HepG2 (cell line): Measurements from ENCODE around the gene UMPS. TPM values are rescaled to one million over a fixed set of nuclear protein-coding genes. Genes with fewer than 3 reads are reported as not detected.

Source experiments
- ATAC-seq: fragments of 200-7000 bp; cut with Tn5 transposase; 3 replicates; pipeline ENCODE4 v1.9.1; 2020; ENCODE audit warnings: mild to moderate bottlenecking, moderate library complexity
- BruUV-seq: library from RNA; stranded (reverse); fragments of 400-500 nt; replicated peaks from 2 replicates; lab custom pipeline; 2021; lab: Mats Ljungman, UMichigan
- CTCF ChIA-PET: fragments of 300-600 bp; formaldehyde crosslinking; extraction: SDS; loops from one replicate; lab custom pipeline; 2021; ENCODE audit warnings: low total read pairs, inconsistent platforms, low intra/inter-chr PET ratio; lab: Yijun Ruan, JAX
- POLR2A ChIA-PET: fragments of 350-600 bp; sonication (Branson Sonifier 250); formaldehyde crosslinking; loops from one replicate; lab custom pipeline; 2020; ENCODE audit warnings: antibody characterized with exemption, inconsistent platforms; lab: Yijun Ruan, JAX
- DNase-seq: peaks from one replicate; pipeline ENCODE4 v3.0.0-alpha.2; 2015; ENCODE audit warnings: low spot score
- FAIRE-seq: peaks from 3 replicates; lab custom pipeline; 2011; peaks lifted over from hg19 to GRCh38; lab: Jason Lieb, UNC
- H2AFZ ChIP-seq: one replicate; pipeline ENCODE4 v1.6.1; 2011; ENCODE audit warnings: low read length, inconsistent platforms
- H3K27ac ChIP-seq: fragments of 300-600 bp; 3 replicates; pipeline ENCODE4 v1.8.0; 2011; ENCODE audit warnings: mixed run types, mild to moderate bottlenecking, mixed read lengths, low read length, inconsistent platforms; ENCODE audit not compliant: insufficient read depth; ENCODE audit errors: extremely low read length
- H3K27me3 ChIP-seq, 2 experiments: fragments of 200-600 bp in 1 of 2; 2 replicates in 1 of 2; 3 replicates in 1 of 2; pipeline versions ENCODE4 v1.6.0 to v1.8.0; 2011; ENCODE audit warnings: low read length in 2 of 2, mild to moderate bottlenecking in 2 of 2, moderate library complexity in 2 of 2, inconsistent platforms in 1 of 2; ENCODE audit not compliant: insufficient read depth in 2 of 2, control insufficient read depth in 1 of 2
- H3K36me3 ChIP-seq, 2 experiments: fragments of 200-600 bp in 1 of 2; replicated peaks in 1 of 2; 2 replicates in 1 of 2; 3 replicates in 1 of 2; pipeline versions ENCODE4 v1.5.1 to v1.8.0; 2011; ENCODE audit warnings: low read length in 2 of 2, inconsistent platforms in 1 of 2; ENCODE audit not compliant: insufficient read depth in 2 of 2, control insufficient read depth in 1 of 2
- H3K4me1 ChIP-seq: 2 replicates; pipeline ENCODE4 v1.5.1; 2012; ENCODE audit warnings: low read length, inconsistent platforms; ENCODE audit not compliant: insufficient read depth
- H3K4me2 ChIP-seq: 2 replicates; pipeline ENCODE4 v1.6.0; 2011; ENCODE audit warnings: low read depth, low read length, inconsistent platforms
- H3K4me3 ChIP-seq, 3 experiments: fragments of 200-600 bp in 1 of 3; sonication (generic), shearing (Covaris generic) in 1 of 3; replicated peaks in 1 of 3; 2 replicates each; pipeline ENCODE4 v1.5.1; 2011 to 2016; ENCODE audit warnings: low read length in 3 of 3, inconsistent platforms in 2 of 3, low read depth in 2 of 3, mild to moderate bottlenecking in 2 of 3, control low read depth in 1 of 3, mixed read lengths in 1 of 3; ENCODE audit not compliant: insufficient read depth in 1 of 3
- H3K79me2 ChIP-seq: one replicate; pipeline ENCODE4 v1.6.1; 2011; ENCODE audit warnings: low read length, inconsistent platforms; ENCODE audit not compliant: insufficient read depth
- H3K9ac ChIP-seq: 2 replicates; pipeline ENCODE4 v1.6.0; 2011; ENCODE audit warnings: mild to moderate bottlenecking, low read depth, low read length, inconsistent platforms; ENCODE audit not compliant: insufficient read depth
- H3K9me3 ChIP-seq: 2 replicates; pipeline ENCODE4 v1.5.1; 2012; ENCODE audit warnings: mild to moderate bottlenecking, low read length
- H4K20me1 ChIP-seq: 2 replicates; pipeline ENCODE4 v1.6.0; 2011; ENCODE audit warnings: inconsistent platforms, mild to moderate bottlenecking, low read length, moderate library complexity; ENCODE audit not compliant: insufficient read depth
- CEBPB ChIP-seq: IDR thresholded peaks from 2 replicates; pipeline ENCODE4 v1.6.1; 2011; ENCODE audit warnings: low read depth, low read length, improper control_type of control experiment, borderline replicate concordance
- HNRNPLL ChIP-seq: fragments of 200-400 bp; formaldehyde crosslinking; IDR thresholded peaks from 2 replicates; pipeline ENCODE4 v1.6.1; 2017; ENCODE audit warnings: mild to moderate bottlenecking, low read depth, low read length; ENCODE audit not compliant: poor library complexity, severe bottlenecking
- NFE2L2 ChIP-seq: fragments of 150-350 bp; IDR thresholded peaks from 2 replicates; pipeline ENCODE4 v1.6.1; 2014; ENCODE audit warnings: low read length
- PCBP2 ChIP-seq: fragments of 200-400 bp; formaldehyde crosslinking; optimal IDR thresholded peaks from 2 replicates; pipeline ENCODE3; 2018; ENCODE audit warnings: low read length, low read depth; ENCODE audit not compliant: poor library complexity, severe bottlenecking
- RBM22 ChIP-seq: fragments of 200-400 bp; formaldehyde crosslinking; optimal IDR thresholded peaks from 2 replicates; pipeline ENCODE3; 2017; ENCODE audit warnings: mild to moderate bottlenecking, low read length, moderate library complexity
- ZNF549 ChIP-seq: sonication (generic); formaldehyde crosslinking; IDR thresholded peaks from 2 replicates; pipeline ENCODE4 v1.5.0; 2020; ENCODE audit warnings: missing genetic modification reagents
- ZNF713 ChIP-seq: sonication (generic); formaldehyde crosslinking; IDR thresholded peaks from 2 replicates; pipeline ENCODE4 v1.4.0; 2020; ENCODE audit warnings: mild to moderate bottlenecking, missing genetic modification reagents
- WGBS: methylation state at CpG from one replicate; pipeline ENCODE4 v1.1.6; 2017; ENCODE audit warnings: low lambda C conversion rate; 5-methylcytosine and 5-hydroxymethylcytosine counted together
- in situ Hi-C: cut with HindIII; loops from 2 replicates; pipeline ENCODE4 v1.10.0; 2017; ENCODE audit warnings: low pct_unique_long_range_greater_than_20kb; ENCODE audit not compliant: extremely low pct_ligation_motif_present
- intact Hi-C: fragments of 100-400 bp; cut with micrococcal nuclease; formaldehyde crosslinking; loops from one replicate; pipeline ENCODE4 v1.10.0; 2022; ENCODE audit not compliant: unreplicated experiment
- polyA plus RNA-seq, 8 experiments: library from polyadenylated mRNA; depleted of rRNA in 3 of 8; stranded (reverse) in 7 of 8; unstranded in 1 of 8; fragments of >200 nt; fragmentation: Illumina TruSeq in 4 of 8; extraction: Trizol in 4 of 8; gene quantifications; 2 replicates each; pipeline versions ENCODE4 v1.2.1 to v1.2.3, GENCODE V29; 2011 to 2016; ENCODE audit warnings: low read depth in 4 of 8, missing spikeins in 1 of 8, mixed read lengths in 1 of 8; ENCODE audit not compliant: insufficient read depth in 1 of 8
- total RNA-seq, 5 experiments: library from RNA; depleted of rRNA; stranded (reverse); fragments of >200 nt; fragmentation: Illumina TruSeq; extraction: Trizol; gene quantifications; 2 replicates each; pipeline ENCODE4 v1.2.3, GENCODE V29; 2016; ENCODE audit warnings: low read depth in 1 of 5
- TF ChIP-seq, protein P1 (sequence below): sonication (generic); formaldehyde crosslinking; IDR thresholded peaks from 2 replicates; pipeline ENCODE4 v1.5.1; 2020; ENCODE audit warnings: mild to moderate bottlenecking, missing genetic modification reagents, moderate library complexity
- TF ChIP-seq, protein P2 (sequence below): sonication (generic); formaldehyde crosslinking; IDR thresholded peaks from 2 replicates; pipeline ENCODE4 v1.4.0; 2020; ENCODE audit warnings: mild to moderate bottlenecking, missing genetic modification reagents

UMPS gene
- total and polyA plus RNA-seq, 2 of the 13 experiments (the other 11 are each of a cell fraction or from before 2014, with no cell fraction given), result 52.7 to 74.2 TPM

DNA sequence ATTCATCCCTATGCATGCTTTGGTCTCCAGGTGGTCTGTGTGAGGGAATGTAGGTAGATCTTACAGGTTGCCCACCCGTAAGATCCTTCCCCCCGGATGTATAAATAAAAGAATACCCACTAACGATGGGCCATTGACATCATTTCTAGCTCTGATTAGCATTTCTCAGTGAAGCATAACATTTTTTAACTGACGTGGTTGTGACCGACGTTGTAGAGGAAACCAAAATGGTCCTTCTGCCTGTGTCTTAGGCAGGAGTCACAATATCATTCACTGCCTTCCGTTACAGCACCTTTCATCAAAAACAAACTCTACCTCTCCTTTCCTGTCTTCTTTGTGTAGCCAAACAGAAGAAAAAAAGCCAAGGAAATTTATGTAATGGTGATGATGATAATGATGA, 27.3 kb upstream of the UMPS start (continued):
- no peak for TF ChIP-seq ZNF549 (CRISPR knock-in tag)
- no peak for TF ChIP-seq CEBPB
- no peak for TF ChIP-seq RBM22
- no peak for TF ChIP-seq HNRNPLL
- TF ChIP-seq, protein P1, sequence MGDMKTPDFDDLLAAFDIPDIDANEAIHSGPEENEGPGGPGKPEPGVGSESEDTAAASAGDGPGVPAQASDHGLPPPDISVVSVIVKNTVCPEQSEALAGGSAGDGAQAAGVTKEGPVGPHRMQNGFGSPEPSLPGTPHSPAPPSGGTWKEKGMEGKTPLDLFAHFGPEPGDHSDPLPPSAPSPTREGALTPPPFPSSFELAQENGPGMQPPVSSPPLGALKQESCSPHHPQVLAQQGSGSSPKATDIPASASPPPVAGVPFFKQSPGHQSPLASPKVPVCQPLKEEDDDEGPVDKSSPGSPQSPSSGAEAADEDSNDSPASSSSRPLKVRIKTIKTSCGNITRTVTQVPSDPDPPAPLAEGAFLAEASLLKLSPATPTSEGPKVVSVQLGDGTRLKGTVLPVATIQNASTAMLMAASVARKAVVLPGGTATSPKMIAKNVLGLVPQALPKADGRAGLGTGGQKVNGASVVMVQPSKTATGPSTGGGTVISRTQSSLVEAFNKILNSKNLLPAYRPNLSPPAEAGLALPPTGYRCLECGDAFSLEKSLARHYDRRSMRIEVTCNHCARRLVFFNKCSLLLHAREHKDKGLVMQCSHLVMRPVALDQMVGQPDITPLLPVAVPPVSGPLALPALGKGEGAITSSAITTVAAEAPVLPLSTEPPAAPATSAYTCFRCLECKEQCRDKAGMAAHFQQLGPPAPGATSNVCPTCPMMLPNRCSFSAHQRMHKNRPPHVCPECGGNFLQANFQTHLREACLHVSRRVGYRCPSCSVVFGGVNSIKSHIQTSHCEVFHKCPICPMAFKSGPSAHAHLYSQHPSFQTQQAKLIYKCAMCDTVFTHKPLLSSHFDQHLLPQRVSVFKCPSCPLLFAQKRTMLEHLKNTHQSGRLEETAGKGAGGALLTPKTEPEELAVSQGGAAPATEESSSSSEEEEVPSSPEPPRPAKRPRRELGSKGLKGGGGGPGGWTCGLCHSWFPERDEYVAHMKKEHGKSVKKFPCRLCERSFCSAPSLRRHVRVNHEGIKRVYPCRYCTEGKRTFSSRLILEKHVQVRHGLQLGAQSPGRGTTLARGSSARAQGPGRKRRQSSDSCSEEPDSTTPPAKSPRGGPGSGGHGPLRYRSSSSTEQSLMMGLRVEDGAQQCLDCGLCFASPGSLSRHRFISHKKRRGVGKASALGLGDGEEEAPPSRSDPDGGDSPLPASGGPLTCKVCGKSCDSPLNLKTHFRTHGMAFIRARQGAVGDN (CRISPR knock-in tag), result no peak
- TF ChIP-seq, all 625 proteins: peak for 0

DNA sequence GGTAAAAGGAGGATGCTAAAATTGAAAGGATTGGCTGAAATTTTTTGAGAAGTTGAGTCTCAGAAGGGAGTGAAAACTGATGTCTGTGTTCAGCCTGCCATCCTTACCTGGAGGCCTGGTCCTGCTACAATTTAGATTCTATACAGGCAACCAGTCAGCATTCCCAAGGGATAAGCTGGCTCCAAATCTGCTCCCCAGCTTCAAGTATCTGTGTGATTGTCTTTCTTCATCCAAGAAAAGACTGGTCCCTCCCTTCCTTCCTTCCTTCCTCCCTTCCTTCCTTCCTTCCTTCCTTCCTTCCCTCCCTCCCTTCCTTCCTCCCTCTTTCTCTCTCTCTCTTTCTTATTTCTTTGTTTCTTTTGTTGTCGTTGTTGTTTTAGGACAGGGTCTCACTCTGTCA, 24.7 kb upstream of the UMPS start:
- H3K4me3 ChIP-seq, result no peak overlapping the region
- peaks cover 35% of the 10 kb centered on the region for H3K4me1 ChIP-seq
- TF ChIP-seq, protein P2, sequence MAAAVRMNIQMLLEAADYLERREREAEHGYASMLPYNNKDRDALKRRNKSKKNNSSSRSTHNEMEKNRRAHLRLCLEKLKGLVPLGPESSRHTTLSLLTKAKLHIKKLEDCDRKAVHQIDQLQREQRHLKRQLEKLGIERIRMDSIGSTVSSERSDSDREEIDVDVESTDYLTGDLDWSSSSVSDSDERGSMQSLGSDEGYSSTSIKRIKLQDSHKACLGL (CRISPR knock-in tag), result no peak
- no peak for TF ChIP-seq ZNF713 (CRISPR knock-in tag)
- peak; percentile 50 for TF ChIP-seq PCBP2
- TF ChIP-seq NFE2L2, result no peak
- TF ChIP-seq, all 625 proteins: peak for 1
- Histone ChIP-seq H3K36me3 (no peaks in the 10 kb centered on the region), H3K27ac (no peak overlapping the region), H3K9me3 (no peaks in the 10 kb centered on the region), H3K9ac (no peak overlapping the region), H3K4me2 (no peak overlapping the region), H3K27me3 (no peaks in the 10 kb centered on the region), H2AFZ (no peak overlapping the region), H3K79me2 (peaks cover 2% of the 10 kb centered on the region), H4K20me1 (no peaks in the 10 kb centered on the region)
- ChIA-PET CTCF (no interaction called here), POLR2A (interaction anchor here (1.9 kb wide), 1 partner anchor 24 kb away, joined by 8 read pairs; the partner anchor contains the start of gene UMPS)
- FAIRE-seq, result no peak
- ATAC-seq, result no peak
- DNase-seq, result no peak
- intact Hi-C loops, result no loop called here
- BruUV-seq, result no TSS peak
- in situ Hi-C loops, result no loop called here
- 91% methylated on average over 1 of the region's 1 CpG for WGBS
